ENCODE results near the gene ARMCX5. TPM values are rescaled to one million over a fixed set of nuclear protein-coding genes. Genes with fewer than 3 reads are reported as not detected.
A peak's percentile ranks its signal among the peaks of the same experiment; 100 is the strongest.

ARMCX5 gene
- 22.1 and 33.6 TPM in 2 replicates for total RNA-seq (2014; rRNA removed; shearing (Covaris generic); ENCODE audit: low replicate concordance)

DNA sequence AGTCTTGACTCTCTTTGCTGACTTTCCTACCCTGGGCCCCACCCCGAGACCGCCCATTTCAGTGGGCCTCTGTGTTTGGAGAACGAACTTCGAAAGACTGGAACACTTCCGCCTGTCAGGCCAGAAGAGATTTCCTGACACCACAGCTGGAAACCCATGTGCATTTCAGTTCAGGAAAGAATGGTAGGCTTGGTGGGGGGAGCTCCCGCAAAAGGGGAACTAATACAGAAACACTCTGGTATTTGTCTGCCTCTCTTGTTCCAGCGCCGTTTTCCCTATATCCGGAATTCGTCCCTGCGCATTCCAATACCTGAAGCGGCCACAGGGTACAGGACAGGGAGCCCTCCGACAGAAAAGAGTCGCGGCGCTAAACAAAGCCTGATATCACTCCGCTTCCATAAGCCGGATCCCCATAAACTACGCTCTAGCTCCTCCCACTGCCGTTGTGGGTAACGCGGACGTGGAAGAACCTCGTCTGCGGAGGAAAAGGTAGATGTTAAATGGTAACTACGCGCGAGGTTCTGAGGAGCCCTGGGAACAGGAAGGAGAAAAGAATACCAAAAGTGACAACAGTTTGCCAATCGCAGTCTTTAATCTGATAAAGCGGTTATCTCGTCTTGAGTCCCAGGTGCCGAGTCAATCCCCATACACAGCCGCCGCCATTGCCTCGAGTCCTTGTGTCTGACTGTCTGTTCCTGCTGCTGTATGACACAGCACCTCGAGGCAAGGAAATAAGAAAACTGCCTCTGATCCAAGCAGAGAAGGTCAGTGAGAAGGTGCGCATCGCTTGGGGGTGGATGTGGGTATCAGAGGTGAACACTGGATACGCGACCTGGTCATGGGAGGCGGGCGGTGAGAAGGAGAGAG lies at the start of gene ARMCX5:
ARMCX5 (plus strand) TSS at position 432 of the 867 bp plus-strand sequence. CDS start 2,627 bp downstream, outside the sequence.
- peak; percentile 83 for DNase-seq (ENCODE audit: low read depth)
- in situ Hi-C loops (cut with HindIII; ENCODE audit: low pct_unique_long_range_greater_than_20kb, low sequenced_read_pairs): no loop called here

DNA sequence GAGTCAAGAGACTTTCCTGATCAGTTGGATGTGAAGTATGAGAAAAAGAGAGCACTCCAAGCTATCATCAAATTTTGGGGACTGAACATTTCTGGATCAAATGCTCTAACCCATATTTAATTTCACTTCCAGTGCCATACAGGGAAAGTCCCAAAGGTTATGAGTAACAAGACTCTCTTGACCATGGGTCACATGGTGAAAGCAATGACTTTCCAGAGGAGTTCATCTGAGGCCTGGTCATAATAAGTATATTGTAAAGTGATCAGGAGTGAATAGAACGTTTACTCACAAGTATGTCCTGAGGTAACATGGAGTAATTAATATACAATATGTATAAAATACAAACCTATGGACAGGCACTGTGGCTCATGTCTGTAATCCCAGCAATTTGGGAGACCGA lies 40.7 kb upstream of the ARMCX5 start:
- in situ Hi-C loops (cut with HindIII; ENCODE audit: low pct_unique_long_range_greater_than_20kb, low sequenced_read_pairs): no loop called here
- DNase-seq (ENCODE audit: low read depth): no peak

- DNase-seq (ENCODE audit: low read depth): no peak
- in situ Hi-C loops (cut with HindIII; ENCODE audit: low pct_unique_long_range_greater_than_20kb, low sequenced_read_pairs): no loop called here
These were observed 38.8 kb upstream of the ARMCX5 start for GRCh38 chrX:102560423-102561068.

DNA sequence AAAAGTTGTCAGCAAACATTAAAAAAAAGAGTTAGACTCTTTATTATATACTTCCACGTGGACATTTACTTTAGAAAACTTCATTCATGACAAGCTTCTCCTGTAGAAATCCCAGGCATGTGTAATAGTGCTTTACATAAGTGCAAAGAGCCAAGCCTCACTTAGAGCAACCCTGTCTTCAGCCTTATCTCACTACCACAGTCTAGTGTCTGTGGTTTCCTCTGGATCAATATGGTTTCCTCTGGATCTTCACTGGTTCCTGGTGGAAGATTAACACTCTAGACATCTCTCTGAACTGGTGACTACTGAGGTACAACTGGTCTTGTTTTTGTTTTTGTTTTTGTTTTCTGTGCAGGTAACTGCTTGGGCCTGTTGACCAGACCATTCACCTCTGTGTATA lies 18.4 kb upstream of the ARMCX5 start:
- in situ Hi-C loops (cut with HindIII; ENCODE audit: low pct_unique_long_range_greater_than_20kb, low sequenced_read_pairs): no loop called here
- DNase-seq (ENCODE audit: low read depth): no peak

GRCh38 chrX:102593367-102593766 lies 5.9 kb upstream of the ARMCX5 start:
- in situ Hi-C loops (cut with HindIII; ENCODE audit: low pct_unique_long_range_greater_than_20kb, low sequenced_read_pairs): no loop called here
- no peak for DNase-seq (ENCODE audit: low read depth)

DNA sequence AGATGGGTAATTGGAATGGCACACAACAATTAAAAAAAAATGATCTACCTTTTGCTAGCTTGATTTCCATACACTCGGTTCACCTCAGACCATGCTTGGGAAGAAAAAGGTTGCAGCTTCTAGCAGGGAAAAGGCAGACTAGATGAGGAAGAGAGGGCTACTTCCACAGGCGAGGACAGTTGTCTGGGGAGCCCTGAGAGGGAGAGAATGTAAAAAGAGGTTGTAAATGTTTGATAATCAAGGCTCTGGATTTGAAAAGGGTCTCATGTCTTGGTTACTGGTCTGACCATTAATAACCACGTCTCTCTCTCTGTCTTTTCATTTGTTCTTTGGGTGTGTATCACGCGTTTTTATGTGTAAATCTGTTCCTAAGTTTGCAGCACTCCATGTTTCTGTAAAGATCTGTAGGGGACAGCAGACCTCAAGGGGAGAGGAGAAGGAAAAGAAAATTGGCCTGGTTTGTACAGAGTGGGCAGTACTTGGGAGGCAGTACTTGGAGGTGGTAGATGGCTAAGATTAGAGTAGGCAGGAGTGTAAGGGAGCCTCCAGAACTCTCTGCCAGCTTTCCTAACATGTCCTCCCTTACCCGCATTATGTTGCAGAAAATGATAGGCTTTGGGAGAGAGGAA lies 750 bp downstream of the ARMCX5 start:
- DNase-seq (ENCODE audit: low read depth): peak; percentile 6
- in situ Hi-C loops (cut with HindIII; ENCODE audit: low pct_unique_long_range_greater_than_20kb, low sequenced_read_pairs): no loop called here

DNA sequence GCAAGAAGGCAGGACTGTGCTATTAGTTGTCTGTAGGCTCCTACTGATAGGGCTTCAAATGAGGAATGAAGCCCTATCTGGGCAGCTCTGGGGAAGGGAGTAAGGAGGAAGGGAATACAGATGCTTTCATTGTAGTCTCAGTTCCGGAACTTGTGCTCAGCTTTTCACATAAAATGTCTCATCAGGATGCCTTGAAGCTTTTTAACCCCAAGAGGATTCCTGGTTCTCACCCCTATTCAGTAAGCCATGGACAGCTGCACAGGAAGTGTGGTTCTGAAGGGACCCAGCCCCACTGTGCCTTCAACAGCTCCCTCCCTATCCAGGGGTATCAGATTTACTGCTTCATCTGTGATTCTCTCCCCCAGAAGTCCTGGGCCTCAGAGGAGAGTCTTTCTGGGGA lies 5.0 kb downstream of the ARMCX5 start:
- no peak for DNase-seq (ENCODE audit: low read depth)
- in situ Hi-C loops (cut with HindIII; ENCODE audit: low pct_unique_long_range_greater_than_20kb, low sequenced_read_pairs): no loop called here

DNA sequence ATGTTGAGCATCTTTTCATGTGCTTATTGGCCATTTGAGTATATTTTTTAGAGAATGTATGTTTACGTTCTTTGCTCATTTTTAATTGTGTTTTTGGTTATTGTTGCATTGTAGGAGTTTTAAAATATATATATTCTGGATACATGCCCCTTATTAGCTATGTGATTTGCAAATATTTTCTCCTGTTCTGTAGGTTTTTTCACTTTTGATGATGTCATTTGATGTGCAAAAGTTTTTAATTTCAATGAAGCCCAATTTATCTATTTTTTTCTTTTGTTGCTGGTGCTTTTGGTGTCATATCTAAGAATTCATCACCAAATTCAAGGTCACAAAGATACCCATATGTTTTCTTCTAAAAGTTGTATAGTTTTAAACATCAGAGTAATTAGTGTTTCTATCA lies 6.8 kb downstream of the ARMCX5 start:
- DNase-seq (ENCODE audit: low read depth): no peak
- in situ Hi-C loops (cut with HindIII; ENCODE audit: low pct_unique_long_range_greater_than_20kb, low sequenced_read_pairs): no loop called here

GRCh38 chrX:102610905-102611304 lies 11.6 kb downstream of the ARMCX5 start:
- DNase-seq (ENCODE audit: low read depth): no peak
- in situ Hi-C loops (cut with HindIII; ENCODE audit: low pct_unique_long_range_greater_than_20kb, low sequenced_read_pairs): no loop called here

GRCh38 chrX:102624105-102624504 lies 24.8 kb downstream of the ARMCX5 start:
- in situ Hi-C loops (cut with HindIII; ENCODE audit: low pct_unique_long_range_greater_than_20kb, low sequenced_read_pairs): no loop called here
- no peak for DNase-seq (ENCODE audit: low read depth)

DNA sequence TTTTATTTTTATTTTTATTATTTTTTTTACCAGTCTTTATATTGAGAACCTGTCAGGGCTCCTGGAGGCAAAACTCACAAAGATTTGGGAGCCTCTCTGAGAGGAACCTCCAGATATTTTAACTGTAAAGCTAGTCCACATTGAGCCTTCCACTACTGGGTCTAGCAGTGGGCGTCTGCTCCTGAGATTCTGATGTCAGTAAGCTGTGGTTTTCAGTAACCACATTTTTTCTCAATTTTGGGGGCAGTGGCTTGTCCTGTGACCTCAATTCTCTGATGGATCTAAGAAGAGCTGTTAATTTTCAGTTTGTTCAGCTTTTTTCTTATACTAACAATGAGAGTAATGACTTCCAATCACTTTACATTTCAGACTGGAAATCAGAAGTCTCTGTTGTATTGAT lies 28.3 kb downstream of the ARMCX5 start:
- no peak for DNase-seq (ENCODE audit: low read depth)
- in situ Hi-C loops (cut with HindIII; ENCODE audit: low pct_unique_long_range_greater_than_20kb, low sequenced_read_pairs): no loop called here

- in situ Hi-C loops (cut with HindIII; ENCODE audit: low pct_unique_long_range_greater_than_20kb, low sequenced_read_pairs): no loop called here
- no peak for DNase-seq (ENCODE audit: low read depth)
These were observed 38.2 kb downstream of the ARMCX5 start for GRCh38 chrX:102637561-102637960.

- DNase-seq (ENCODE audit: low read depth): no peak
These were observed 51.6 kb downstream of the ARMCX5 start for GRCh38 chrX:102650903-102651241.

GRCh38 chrX:102651242-102652011 lies 52.1 kb downstream of the ARMCX5 start, which contains the start of gene GPRASP1:
Gene GPRASP1, plus strand, starts transcription at chrX:102651483. Its CDS starts 2,431 bp downstream, at chrX:102653914.
- DNase-seq (ENCODE audit: low read depth): no peak

More at GRCh38 chrX:102650903-102651241, 51.6 kb downstream of the ARMCX5 start:
- in situ Hi-C loops (cut with HindIII; ENCODE audit: low pct_unique_long_range_greater_than_20kb, low sequenced_read_pairs): no loop called here

GRCh38 chrX:102652031-102652688 lies 52.8 kb downstream of the ARMCX5 start:
- DNase-seq (ENCODE audit: low read depth): no peak
- in situ Hi-C loops (cut with HindIII; ENCODE audit: low pct_unique_long_range_greater_than_20kb, low sequenced_read_pairs): no loop called here

More at GRCh38 chrX:102651242-102652011, 52.1 kb downstream of the ARMCX5 start, which contains the start of gene GPRASP1:
- in situ Hi-C loops (cut with HindIII; ENCODE audit: low pct_unique_long_range_greater_than_20kb, low sequenced_read_pairs): no loop called here

Measured in Caki2 (cell line).